ENCODE measurements around the gene TBC1D25.

The TBC1D25 gene

DNA sequence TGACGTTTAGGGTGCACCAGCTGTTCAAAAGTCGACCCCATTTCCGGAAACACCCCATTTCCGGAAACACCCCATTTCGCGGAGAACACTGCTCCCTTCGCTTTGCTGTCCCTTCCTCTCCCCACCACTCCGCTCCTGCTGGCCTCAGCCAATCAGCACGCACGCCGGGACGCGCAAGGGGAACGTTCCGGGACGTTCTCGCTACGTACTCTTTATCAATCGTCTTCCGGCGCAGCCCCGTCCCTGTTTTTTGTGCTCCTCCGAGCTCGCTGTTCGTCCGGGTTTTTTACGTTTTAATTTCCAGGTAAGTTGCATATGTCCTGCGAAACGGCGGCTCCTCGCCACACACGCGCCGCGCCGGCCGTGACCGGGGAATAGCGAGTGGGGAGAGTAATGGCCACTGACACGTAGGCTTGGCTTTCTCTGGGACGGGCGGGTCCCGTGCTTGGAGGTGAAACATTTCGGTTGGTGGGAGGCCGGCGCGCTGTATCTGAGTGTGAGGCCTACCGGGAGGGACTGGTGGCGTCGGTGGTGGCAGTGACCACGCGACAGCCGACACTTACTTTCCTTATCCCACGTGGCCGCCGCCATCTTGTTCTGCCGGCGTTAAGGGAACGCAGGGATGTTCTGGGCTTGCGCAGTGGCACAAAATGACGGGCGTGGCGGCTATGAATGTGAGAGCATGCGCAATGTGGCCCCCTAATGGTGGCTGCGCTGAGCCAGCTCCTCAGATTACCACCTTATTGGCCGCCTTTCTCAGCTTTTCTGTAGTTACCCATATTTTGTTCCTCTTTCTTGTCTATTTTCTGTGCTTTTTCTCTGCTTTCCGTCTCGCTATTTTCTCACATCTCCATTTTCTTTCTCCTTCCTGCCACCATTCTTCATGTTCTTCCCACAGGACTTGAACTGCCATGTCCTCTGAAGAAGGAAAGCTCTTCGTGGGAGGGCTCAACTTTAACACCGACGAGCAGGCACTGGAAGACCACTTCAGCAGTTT is 35.1 kb downstream of the TBC1D25 start, which contains the start of gene RBM3:
RBM3 (plus strand) TSS at position 215 of the 997 bp plus-strand sequence; CDS start at position 912, 697 bp downstream.
- peak within 1 kb of the TSS; percentile 59 for H3K4me3 ChIP-seq (ENCODE audit: low read length)
- DNase-seq (ENCODE audit: low read depth) = peak; percentile 91
- TF ChIP-seq, protein P1, sequence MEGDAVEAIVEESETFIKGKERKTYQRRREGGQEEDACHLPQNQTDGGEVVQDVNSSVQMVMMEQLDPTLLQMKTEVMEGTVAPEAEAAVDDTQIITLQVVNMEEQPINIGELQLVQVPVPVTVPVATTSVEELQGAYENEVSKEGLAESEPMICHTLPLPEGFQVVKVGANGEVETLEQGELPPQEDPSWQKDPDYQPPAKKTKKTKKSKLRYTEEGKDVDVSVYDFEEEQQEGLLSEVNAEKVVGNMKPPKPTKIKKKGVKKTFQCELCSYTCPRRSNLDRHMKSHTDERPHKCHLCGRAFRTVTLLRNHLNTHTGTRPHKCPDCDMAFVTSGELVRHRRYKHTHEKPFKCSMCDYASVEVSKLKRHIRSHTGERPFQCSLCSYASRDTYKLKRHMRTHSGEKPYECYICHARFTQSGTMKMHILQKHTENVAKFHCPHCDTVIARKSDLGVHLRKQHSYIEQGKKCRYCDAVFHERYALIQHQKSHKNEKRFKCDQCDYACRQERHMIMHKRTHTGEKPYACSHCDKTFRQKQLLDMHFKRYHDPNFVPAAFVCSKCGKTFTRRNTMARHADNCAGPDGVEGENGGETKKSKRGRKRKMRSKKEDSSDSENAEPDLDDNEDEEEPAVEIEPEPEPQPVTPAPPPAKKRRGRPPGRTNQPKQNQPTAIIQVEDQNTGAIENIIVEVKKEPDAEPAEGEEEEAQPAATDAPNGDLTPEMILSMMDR (IDR thresholded peaks at IDR 0.05; ENCODE audit: insufficient read depth, low read depth, low read length, missing control alignments) = peak; percentile 36

DNA sequence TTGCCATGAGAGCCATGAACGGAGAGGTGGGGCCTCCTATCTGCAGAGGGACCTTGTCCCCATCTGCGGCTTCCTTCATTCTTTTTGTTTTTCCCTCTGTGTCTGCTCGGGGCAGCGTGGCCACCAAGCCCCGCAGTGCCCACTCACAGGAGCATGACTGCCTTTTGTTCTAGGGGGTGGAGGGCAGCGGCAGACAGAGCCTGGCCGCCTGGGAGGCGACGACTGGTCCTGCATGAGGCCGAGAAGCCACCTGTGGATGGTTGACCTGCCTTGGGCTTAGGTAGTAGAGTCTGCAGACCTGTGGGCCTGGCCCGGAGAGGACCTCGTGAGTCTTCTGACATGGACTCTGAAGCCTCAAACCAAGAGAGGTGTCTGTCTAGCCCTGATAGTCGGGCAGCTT is 36.1 kb downstream of the TBC1D25 start:
- TF ChIP-seq, protein P1 (IDR thresholded peaks at IDR 0.05; ENCODE audit: insufficient read depth, low read depth, low read length, missing control alignments) = no peak
- no peak for DNase-seq (ENCODE audit: low read depth)
- H3K4me3 ChIP-seq (ENCODE audit: low read length) = peak overlapping the region; percentile 59

DNA sequence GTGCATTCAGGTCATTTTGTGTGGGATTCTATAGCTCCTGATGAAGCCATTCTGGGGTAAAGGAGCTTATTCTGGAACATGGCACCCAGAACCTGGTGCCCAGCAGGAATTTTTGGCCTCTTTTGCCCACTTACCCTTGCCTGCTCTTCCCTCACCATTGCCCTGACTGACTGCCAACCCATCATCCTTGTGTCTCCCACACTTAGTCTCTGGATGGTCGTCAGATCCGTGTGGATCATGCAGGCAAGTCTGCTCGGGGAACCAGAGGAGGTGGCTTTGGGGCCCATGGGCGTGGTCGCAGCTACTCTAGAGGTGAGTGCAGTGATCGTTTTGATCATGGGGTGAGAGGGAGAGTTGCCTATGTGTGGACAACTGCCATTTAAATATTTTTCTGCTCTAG is 36.6 kb downstream of the TBC1D25 start:
- TF ChIP-seq, protein P1 (IDR thresholded peaks at IDR 0.05; ENCODE audit: insufficient read depth, low read depth, low read length, missing control alignments) = no peak
- DNase-seq (ENCODE audit: low read depth) = no peak
- H3K4me3 ChIP-seq (ENCODE audit: low read length) = peak overlapping the region; percentile 59

DNA sequence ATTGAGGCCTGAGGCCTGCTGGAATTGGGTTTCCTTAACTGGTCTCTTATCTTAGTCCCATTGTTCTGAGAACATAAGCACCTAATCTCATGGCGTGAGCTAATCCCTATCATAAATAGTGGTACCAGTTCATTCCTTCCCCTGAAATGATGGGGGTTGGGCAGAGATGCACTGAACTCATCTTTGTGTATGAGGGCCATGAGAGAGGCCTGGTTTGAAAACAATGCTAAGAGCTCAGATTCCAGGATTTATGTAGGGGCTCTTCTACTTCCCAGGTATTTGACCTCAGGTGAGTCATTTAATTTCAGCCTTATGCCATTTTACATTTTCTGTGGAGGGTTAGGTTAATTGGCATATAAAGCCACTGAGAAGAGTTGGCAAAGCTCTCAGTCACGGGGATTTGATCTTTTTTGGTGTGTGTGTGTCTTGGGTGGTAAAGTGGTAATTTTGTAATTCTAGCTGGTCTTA is 39.2 kb downstream of the TBC1D25 start:
- H3K4me3 ChIP-seq (ENCODE audit: low read length) = no peak overlapping the region
- no peak for DNase-seq (ENCODE audit: low read depth)
- TF ChIP-seq, protein P1 (IDR thresholded peaks at IDR 0.05; ENCODE audit: insufficient read depth, low read depth, low read length, missing control alignments) = no peak

DNA sequence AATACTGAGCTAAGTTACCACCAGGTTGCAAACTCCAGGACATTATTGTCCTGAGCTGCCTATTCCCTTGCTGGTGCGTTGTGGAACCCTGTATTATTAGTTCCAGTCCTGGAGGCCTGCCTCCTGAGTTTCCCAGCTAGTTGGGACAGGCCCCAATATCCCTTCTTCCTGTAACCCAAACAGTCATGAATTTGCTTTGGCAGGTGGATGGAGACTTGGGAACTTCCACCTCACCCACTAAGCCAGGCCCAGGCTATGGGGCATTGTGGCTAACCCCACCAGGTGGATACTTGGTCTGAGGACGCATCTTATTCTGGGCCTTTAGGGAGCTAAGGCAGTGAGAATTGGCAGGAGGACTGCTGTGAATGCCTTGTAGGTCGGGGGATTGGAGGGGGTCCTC is 39.7 kb downstream of the TBC1D25 start:
- H3K4me3 ChIP-seq (ENCODE audit: low read length) = no peak overlapping the region
- peak; percentile 31 for DNase-seq (ENCODE audit: low read depth)
- TF ChIP-seq, protein P1 (IDR thresholded peaks at IDR 0.05; ENCODE audit: insufficient read depth, low read depth, low read length, missing control alignments) = no peak

DNA sequence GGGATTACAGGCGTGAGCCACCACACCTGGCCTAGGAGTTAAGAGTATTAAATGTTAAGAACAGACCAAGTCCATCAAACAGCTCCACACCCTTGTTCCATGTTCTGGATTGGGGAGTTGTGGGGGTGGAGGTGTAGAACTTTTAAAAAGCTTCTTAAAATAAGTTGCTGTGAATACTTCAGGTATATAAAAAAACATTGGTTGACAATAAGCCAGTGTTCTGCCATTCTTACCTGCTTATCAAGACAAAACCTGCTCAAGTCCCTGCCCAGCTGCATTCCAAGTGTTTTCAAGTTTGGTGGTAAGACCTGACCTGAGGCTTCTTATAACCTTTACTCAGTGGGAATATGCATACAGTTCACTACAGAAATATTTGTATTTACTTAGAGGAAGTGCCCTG is 41.1 kb downstream of the TBC1D25 start:
- no peak overlapping the region for H3K4me3 ChIP-seq (ENCODE audit: low read length)
- peak; percentile 84 for DNase-seq (ENCODE audit: low read depth)
- TF ChIP-seq, protein P1 (IDR thresholded peaks at IDR 0.05; ENCODE audit: insufficient read depth, low read depth, low read length, missing control alignments) = no peak
